Subcutaneous adipose tissue (tissue), 4 donors: ENCODE results near the gene CABS1. TPM values are rescaled to one million over a fixed set of nuclear protein-coding genes. Genes with fewer than 3 reads are reported as not detected.

Source experiments
- CTCF ChIP-seq: fragments of 450-650 bp; IDR thresholded peaks from one replicate; pipeline ENCODE4 v1.5.1; 2016; ENCODE audit warnings: low read depth, mild to moderate bottlenecking, control low read depth, antibody characterized with exemption, moderate library complexity
- total RNA-seq, 4 donors: library from RNA; depleted of rRNA; stranded (reverse); fragments of >200 nt; gene quantifications; one replicate each; pipeline ENCODE4 v1.1.0, GENCODE V29; 2016

Gene CABS1
- total RNA-seq, 4 donors from 2014 or later: not detected

GRCh38 chr4:70303090-70303489 is 31.7 kb upstream of the CABS1 start:
- TF ChIP-seq CTCF: no peak

GRCh38 chr4:70305601-70306000 is 29.2 kb upstream of the CABS1 start:
- TF ChIP-seq CTCF: no peak

GRCh38 chr4:70306076-70306475 is 28.7 kb upstream of the CABS1 start:
- TF ChIP-seq CTCF: no peak

GRCh38 chr4:70313736-70314135 is 21.0 kb upstream of the CABS1 start:
- TF ChIP-seq CTCF: no peak

- no peak for TF ChIP-seq CTCF
These were observed 18.9 kb upstream of the CABS1 start for GRCh38 chr4:70315928-70316327.

- no peak for TF ChIP-seq CTCF
These were observed 8.7 kb upstream of the CABS1 start for GRCh38 chr4:70326052-70326451.

GRCh38 chr4:70336043-70336442 is 1.3 kb downstream of the CABS1 start:
- TF ChIP-seq CTCF: no peak
